Esophagus muscularis mucosa (tissue), 4 donors: ENCODE results near the gene RRP12.

Source experiments
- CTCF ChIP-seq, 3 experiments: fragments of 200-600 bp in 2 of 3; fragments of 450-650 bp in 1 of 3; sonication (generic) in 2 of 3; IDR thresholded peaks; one replicate each; pipeline ENCODE4 v1.5.1; 2017 to 2019; ENCODE audit warnings: antibody characterized with exemption in 3 of 3, mild to moderate bottlenecking in 2 of 3, moderate library complexity in 1 of 3
- EP300 ChIP-seq: sonication (generic); formaldehyde crosslinking; IDR thresholded peaks from one replicate; pipeline ENCODE4 v1.6.1; 2017; ENCODE audit warnings: antibody characterized with exemption
- POLR2A ChIP-seq: fragments of 450-650 bp; IDR thresholded peaks from one replicate; pipeline ENCODE4 v1.6.1; 2017; ENCODE audit warnings: antibody characterized with exemption, moderate library complexity, mild to moderate bottlenecking, low read depth
- POLR2AphosphoS5 ChIP-seq, 2 donors: sonication (generic); formaldehyde crosslinking; IDR thresholded peaks; one replicate each; pipeline ENCODE4 v1.6.1; 2017; ENCODE audit warnings: antibody characterized with exemption in 2 of 2

- TF ChIP-seq CTCF (IDR thresholded peaks at IDR 0.05) = no peak
- TF ChIP-seq POLR2A = no peak
- TF ChIP-seq POLR2AphosphoS5 (IDR thresholded peaks at IDR 0.05) = no peak
- no peak for TF ChIP-seq EP300
These were observed 7.4 kb upstream of the RRP12 start for GRCh38 chr10:97408496-97408992.
